CD4-positive, alpha-beta T cell treated with Interleukin-15 for 1 hour (primary cell): ENCODE results near the gene GLIPR2.
A peak's percentile ranks its signal among the peaks of the same experiment; 100 is the strongest.
"Not testable (repeated sequence)": the region's sequence is repeated elsewhere in the genome, so short reads cannot be mapped to it uniquely, and the experiment has no call there.

Source experiments
- DNase-seq: peaks from one replicate; pipeline ENCODE4 v3.0.0-alpha.2; 2020

GLIPR2 gene

GRCh38 chr9:36136272-36136893 is at the start of gene GLIPR2:
GLIPR2 (plus strand) TSS chr9:36136733; CDS start chr9:36136779, 46 bp downstream.
- peak; percentile 80 for DNase-seq

- not testable (repeated sequence) for DNase-seq
Measured at GRCh38 chr9:36087054-36087453, 49.5 kb upstream of the GLIPR2 start.

GRCh38 chr9:36088020-36088419 is 48.5 kb upstream of the GLIPR2 start:
- no peak for DNase-seq

- DNase-seq: no peak
Measured at GRCh38 chr9:36091026-36091953, 45.2 kb upstream of the GLIPR2 start.

GRCh38 chr9:36092014-36092413 is 44.5 kb upstream of the GLIPR2 start:
- DNase-seq: no peak

- DNase-seq: peak; percentile 48
Measured at GRCh38 chr9:36092509-36093215, 43.9 kb upstream of the GLIPR2 start.

- no peak for DNase-seq
Measured at GRCh38 chr9:36093384-36093783, 43.1 kb upstream of the GLIPR2 start.

GRCh38 chr9:36099718-36100117 is 36.8 kb upstream of the GLIPR2 start:
- no peak for DNase-seq

GRCh38 chr9:36100532-36100931 is 36.0 kb upstream of the GLIPR2 start:
- no peak for DNase-seq

GRCh38 chr9:36101916-36102741 is 34.4 kb upstream of the GLIPR2 start:
- DNase-seq: no peak

- peak; percentile 86 for DNase-seq
Measured at GRCh38 chr9:36102742-36103495, 33.6 kb upstream of the GLIPR2 start.

GRCh38 chr9:36109071-36109470 is 27.5 kb upstream of the GLIPR2 start:
- DNase-seq: no peak

- DNase-seq: no peak
Measured at GRCh38 chr9:36110434-36110833, 26.1 kb upstream of the GLIPR2 start.

GRCh38 chr9:36112516-36112915 is 24.0 kb upstream of the GLIPR2 start:
- no peak for DNase-seq

GRCh38 chr9:36113999-36114398 is 22.5 kb upstream of the GLIPR2 start:
- no peak for DNase-seq

GRCh38 chr9:36116593-36116992 is 19.9 kb upstream of the GLIPR2 start:
- DNase-seq: no peak

- DNase-seq: no peak
Measured at GRCh38 chr9:36118201-36118600, 18.3 kb upstream of the GLIPR2 start.

GRCh38 chr9:36118706-36119105 is 17.8 kb upstream of the GLIPR2 start:
- no peak for DNase-seq

- no peak for DNase-seq
Measured at GRCh38 chr9:36119476-36119875, 17.1 kb upstream of the GLIPR2 start.

- DNase-seq: no peak
Measured at GRCh38 chr9:36120705-36121104, 15.8 kb upstream of the GLIPR2 start.

- DNase-seq: no peak
Measured at GRCh38 chr9:36121971-36122370, 14.6 kb upstream of the GLIPR2 start.

GRCh38 chr9:36123515-36123914 is 13.0 kb upstream of the GLIPR2 start:
- no peak for DNase-seq
